Activated CD4-positive, alpha-beta T cell treated with anti-CD3 and anti-CD28 coated beads, Interleukin-2, amount 10 ng/mL, durations not matched to agents 24 days and 14 days (primary cell): ENCODE data around the gene MUC2. TPM values are rescaled to one million over a fixed set of nuclear protein-coding genes. Genes with fewer than 3 reads are reported as not detected.

Experiments
- total RNA-seq: library from RNA; stranded (reverse); gene quantifications from 2 replicates; pipeline ENCODE4 v1.2.3, GENCODE V29; 2022

The MUC2 gene
- total RNA-seq, 1 donor from 2014 or later: not detected

Other genes starting within 250 kb of the MUC2 start
- gene CRACR2B, start 247.0 kb upstream of the MUC2 start, total RNA-seq: 1.5 and 3.0 TPM in 2 replicates
- 81.0 and 87.3 TPM in 2 replicates for gene CD151, start 241.9 kb upstream of the MUC2 start, total RNA-seq
- gene POLR2L, start 232.3 kb upstream of the MUC2 start, total RNA-seq: 113 and 117 TPM in 2 replicates
- gene TSPAN4, start 232.0 kb upstream of the MUC2 start, total RNA-seq: 14.8 and 15.1 TPM in 2 replicates
- 99.7 and 109 TPM in 2 replicates for gene CHID1, start 164.1 kb upstream of the MUC2 start, total RNA-seq
- 51.4 and 53.8 TPM in 2 replicates for gene AP2A2, start 149.0 kb upstream of the MUC2 start, total RNA-seq
- not detected in 2 replicates for gene MUC6, start 38.2 kb upstream of the MUC2 start, total RNA-seq
- gene MUC5AC, start 83.1 kb downstream of the MUC2 start, total RNA-seq: not detected in 2 replicates
- gene MUC5B, start 148.2 kb downstream of the MUC2 start, total RNA-seq: not detected in 2 replicates
- 32.4 and 38.9 TPM in 2 replicates for gene TOLLIP, start 234.8 kb downstream of the MUC2 start, total RNA-seq